H1 (cell line): ENCODE data around the gene MTM1. TPM values are rescaled to one million over a fixed set of nuclear protein-coding genes. Genes with fewer than 3 reads are reported as not detected.

ENCODE experiments used
- CTCF ChIA-PET: fragments of 300-600 bp; sonication (Branson Sonifier 250); formaldehyde crosslinking; loops from one replicate; lab custom pipeline; 2021; ENCODE audit not compliant: partially characterized antibody; lab: Charles Lee
- POLR2A ChIA-PET: fragments of 300-600 bp; sonication (Branson Sonifier 250); formaldehyde crosslinking; loops from one replicate; lab custom pipeline; 2021; ENCODE audit warnings: inconsistent platforms; ENCODE audit not compliant: partially characterized antibody; lab: Charles Lee
- DNase-seq, 2 experiments: peaks; one replicate each; pipeline versions ENCODE4 v3.0.0 to v3.0.0-alpha.2; 2010 to 2022; ENCODE audit warnings: low spot score in 2 of 2, low read depth in 1 of 2, mixed read lengths in 1 of 2
- FAIRE-seq: peaks from 2 replicates; lab custom pipeline; 2011; peaks lifted over from hg19 to GRCh38; lab: Jason Lieb, UNC
- H2AFZ ChIP-seq: 2 replicates; pipeline ENCODE4 v1.8.1; 2012; ENCODE audit warnings: low read length, inconsistent platforms
- H2AK5ac ChIP-seq: 2 replicates; pipeline ENCODE4 v1.6.1; 2013; ENCODE audit warnings: low read depth, low read length
- H2BK120ac ChIP-seq: replicated peaks from 2 replicates; pipeline ENCODE3; 2013; ENCODE audit warnings: low read depth, low read length, inconsistent platforms
- H2BK12ac ChIP-seq: 2 replicates; pipeline ENCODE4 v1.6.1; 2013; ENCODE audit warnings: low read depth, low read length
- H2BK15ac ChIP-seq: 2 replicates; pipeline ENCODE4 v1.6.1; 2013; ENCODE audit warnings: low read length
- H2BK20ac ChIP-seq: 2 replicates; pipeline ENCODE4 v1.6.1; 2013; ENCODE audit warnings: low read length
- H2BK5ac ChIP-seq: 2 replicates; pipeline ENCODE4 v1.6.1; 2013; ENCODE audit warnings: low read depth, low read length
- H3K14ac ChIP-seq: 2 replicates; pipeline ENCODE4 v1.6.1; 2013; ENCODE audit warnings: inconsistent platforms; ENCODE audit not compliant: insufficient read length
- H3K18ac ChIP-seq: 2 replicates; pipeline ENCODE4 v1.6.1; 2013; ENCODE audit warnings: low read length; ENCODE audit errors: extremely low read depth
- H3K23ac ChIP-seq: 2 replicates; pipeline ENCODE4 v1.6.1; 2013; ENCODE audit warnings: inconsistent platforms; ENCODE audit not compliant: insufficient read length
- H3K23me2 ChIP-seq: 2 replicates; pipeline ENCODE4 v1.6.1; 2013; ENCODE audit warnings: low read depth, low read length
- H3K27ac ChIP-seq: 2 replicates; pipeline ENCODE4 v1.6.1; 2011; ENCODE audit warnings: low read depth, low read length, inconsistent platforms
- H3K27me3 ChIP-seq, 4 experiments: replicated peaks in 1 of 4; 1 replicate in 1 of 4; 2 replicates in 3 of 4; pipeline versions ENCODE4 v1.6.1 to v1.8.1; 2011 to 2013; ENCODE audit warnings: low read length in 3 of 4, mild to moderate bottlenecking in 3 of 4, inconsistent platforms in 2 of 4, mixed read lengths in 2 of 4, moderate library complexity in 1 of 4; ENCODE audit not compliant: control insufficient read depth in 3 of 4, insufficient read depth in 3 of 4; ENCODE audit errors: extremely low read depth in 1 of 4
- H3K36me3 ChIP-seq, 4 experiments: 2 replicates each; pipeline versions ENCODE4 v1.6.1 to v1.8.1; 2011 to 2013; ENCODE audit warnings: mild to moderate bottlenecking in 4 of 4, low read length in 3 of 4, moderate library complexity in 2 of 4, control low read depth in 1 of 4, inconsistent platforms in 1 of 4; ENCODE audit not compliant: insufficient read depth in 4 of 4, control insufficient read depth in 2 of 4
- H3K4ac ChIP-seq: replicated peaks from 2 replicates; pipeline ENCODE3; 2013; ENCODE audit warnings: low read length, low read depth, mixed read lengths, inconsistent platforms; ENCODE audit not compliant: insufficient read length
- H3K4me1 ChIP-seq, 4 experiments: replicated peaks in 1 of 4; 1 replicate in 1 of 4; 2 replicates in 3 of 4; pipeline versions ENCODE4 v1.6.1 to v1.8.1; 2011 to 2013; ENCODE audit warnings: low read length in 3 of 4, inconsistent platforms in 2 of 4, mixed read lengths in 1 of 4; ENCODE audit not compliant: insufficient read depth in 4 of 4, control insufficient read depth in 3 of 4
- H3K4me2 ChIP-seq, 2 experiments: 2 replicates each; pipeline versions ENCODE4 v1.6.1 to v1.8.1; 2011 to 2013; ENCODE audit warnings: low read depth in 2 of 2, low read length in 2 of 2, control low read depth in 1 of 2, inconsistent platforms in 1 of 2, mild to moderate bottlenecking in 1 of 2; ENCODE audit not compliant: insufficient read depth in 1 of 2
- H3K4me3 ChIP-seq, 4 experiments: fragments of 200-600, 300-600 bp in 1 of 4; sonication (generic), shearing (Covaris generic), sonication (Bioruptor Twin) in 1 of 4; 2 replicates each; pipeline versions ENCODE4 v1.5.1 to v1.8.1; 2011 to 2016; ENCODE audit warnings: low read length in 4 of 4, low read depth in 3 of 4, control low read depth in 2 of 4, inconsistent platforms in 2 of 4, mild to moderate bottlenecking in 2 of 4, mixed read lengths in 1 of 4, moderate library complexity in 1 of 4; ENCODE audit not compliant: insufficient read depth in 2 of 4; ENCODE audit errors: extremely low read depth in 1 of 4
- H3K56ac ChIP-seq: replicated peaks from 2 replicates; pipeline ENCODE3; 2013; ENCODE audit warnings: low read depth, mild to moderate bottlenecking, mixed read lengths, low read length, inconsistent platforms; ENCODE audit not compliant: insufficient read length
- H3K79me1 ChIP-seq: 2 replicates; pipeline ENCODE4 v1.6.1; 2013; ENCODE audit warnings: low read depth, low read length, control low read depth
- H3K79me2 ChIP-seq, 2 experiments: 2 replicates each; pipeline versions ENCODE4 v1.6.1 to v1.8.1; 2012 to 2013; ENCODE audit warnings: low read length in 2 of 2, mild to moderate bottlenecking in 2 of 2, inconsistent platforms in 1 of 2; ENCODE audit not compliant: insufficient read depth in 2 of 2, control insufficient read depth in 1 of 2
- H3K9ac ChIP-seq, 4 experiments: replicated peaks in 1 of 4; 1 replicate in 1 of 4; 2 replicates in 3 of 4; pipeline versions ENCODE4 v1.6.1 to v1.8.1; 2011 to 2013; ENCODE audit warnings: low read depth in 3 of 4, low read length in 3 of 4, control low read depth in 2 of 4, mild to moderate bottlenecking in 2 of 4, moderate library complexity in 2 of 4, inconsistent platforms in 1 of 4; ENCODE audit errors: extremely low read depth in 1 of 4
- H3K9me3 ChIP-seq, 2 experiments: 2 replicates each; pipeline versions ENCODE4 v1.6.1 to v1.8.1; 2012 to 2013; ENCODE audit warnings: mild to moderate bottlenecking in 2 of 2, moderate library complexity in 2 of 2, control low read depth in 1 of 2, inconsistent platforms in 1 of 2, low read depth in 1 of 2, low read length in 1 of 2, mixed read lengths in 1 of 2; ENCODE audit not compliant: insufficient read depth in 2 of 2
- H4K20me1 ChIP-seq, 2 experiments: replicated peaks in 1 of 2; 2 replicates each; pipeline versions ENCODE3 to v1.8.1; 2011 to 2013; ENCODE audit warnings: inconsistent platforms in 2 of 2, low read length in 2 of 2, mild to moderate bottlenecking in 1 of 2; ENCODE audit not compliant: insufficient read depth in 2 of 2, control insufficient read depth in 1 of 2
- H4K5ac ChIP-seq: 2 replicates; pipeline ENCODE4 v1.6.1; 2013; ENCODE audit warnings: low read length, low read depth, mixed read lengths, inconsistent platforms; ENCODE audit not compliant: insufficient read length
- H4K8ac ChIP-seq: 2 replicates; pipeline ENCODE4 v1.8.0; 2013; ENCODE audit warnings: mild to moderate bottlenecking, moderate library complexity, low read length, inconsistent platforms; ENCODE audit not compliant: insufficient read depth; ENCODE audit errors: extremely low read depth
- H4K91ac ChIP-seq: replicated peaks from 2 replicates; pipeline ENCODE3; 2013; ENCODE audit warnings: low read length, mixed read lengths, inconsistent platforms; ENCODE audit not compliant: insufficient read length
- CEBPB ChIP-seq: IDR thresholded peaks from 2 replicates; pipeline ENCODE4 v1.6.1; 2012; ENCODE audit warnings: low read depth, low read length
- KDM1A ChIP-seq: fragments of 200-600, 300-600 bp; sonication (generic); IDR thresholded peaks from 2 replicates; pipeline ENCODE4 v1.7.1; 2016; ENCODE audit warnings: mild to moderate bottlenecking, low read length, borderline replicate concordance
- PHF8 ChIP-seq: fragments of 200-600 bp; sonication (generic); conservative IDR thresholded peaks from 2 replicates; pipeline ENCODE4 v1.7.1; 2012; ENCODE audit warnings: low read depth, mild to moderate bottlenecking, inconsistent platforms, low read length, moderate library complexity
- WGBS, 2 experiments: shearing (Covaris generic) in 1 of 2; methylation state at CpG; one replicate each; pipeline versions ENCODE4 v1.1.6 to v1.1.7; 2013 to 2015; ENCODE audit warnings: low lambda C conversion rate in 2 of 2, mixed read lengths in 2 of 2, inconsistent platforms in 1 of 2, low coverage in 1 of 2, missing lambda C conversion rate in 1 of 2; ENCODE audit not compliant: insufficient replicate concordance in 2 of 2, insufficient coverage in 1 of 2, insufficient read length in 1 of 2; ENCODE audit errors: extremely low coverage in 1 of 2, missing lambda C conversion rate in 1 of 2; 5-methylcytosine and 5-hydroxymethylcytosine counted together
- polyA plus RNA-seq, 7 experiments: library from polyadenylated mRNA; depleted of rRNA in 3 of 7; stranded (reverse) in 5 of 7; unstranded in 2 of 7; fragments of >200 nt in 5 of 7; fragments of 200-250 nt in 2 of 7; gene quantifications; 1 replicate in 5 of 7; 2 replicates in 1 of 7; 4 replicates in 1 of 7; pipeline versions ENCODE4 v1.2.1 to v1.2.3, GENCODE V29; 2011 to 2013; ENCODE audit warnings: missing spikeins in 2 of 7, mixed read lengths in 2 of 7
- total RNA-seq: library from RNA; stranded (reverse); fragmentation: NEBNext Ultra II Directional; extraction: Animal tissue kit (Norgen Biotek cat#: 25700); gene quantifications from 2 replicates; pipeline ENCODE4 v1.2.1, GENCODE V29; 2021

MTM1 gene
- total and polyA plus RNA-seq, 2 of the 8 experiments (the other 6 are each of a cell fraction or from before 2014, with no cell fraction given): 2.3 to 8.4 TPM

DNA sequence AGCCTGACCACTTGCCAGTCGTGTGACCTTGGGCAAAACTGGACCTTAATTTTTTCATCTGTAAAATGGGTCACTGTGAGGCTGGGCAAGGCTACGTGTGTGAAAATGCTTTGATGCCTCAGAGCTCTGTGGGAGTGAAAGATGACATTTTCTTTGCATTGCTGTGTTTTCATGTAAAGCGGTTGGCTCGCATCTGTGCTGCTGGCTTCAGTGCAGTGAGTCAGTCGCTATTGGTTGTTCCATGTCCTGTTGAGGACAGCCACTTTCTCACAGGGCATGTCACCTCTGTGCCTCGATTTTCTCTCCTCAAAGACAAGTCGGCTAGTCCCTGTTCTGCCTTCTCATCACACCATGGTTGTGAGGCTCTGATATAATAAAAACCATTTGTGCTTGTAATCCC, 129.2 kb downstream of the MTM1 start:
- Histone ChIP-seq H3K9me3 (no peaks in the 10 kb centered on the region), H4K91ac (no peak overlapping the region), H3K27me3 (no peaks in the 10 kb centered on the region), H3K23ac (no peak overlapping the region), H3K36me3 (no peaks in the 10 kb centered on the region; a peak in 1 of 8 replicates), H3K4me3 (no peak overlapping the region), H3K4me1 (peaks cover 0 to 2% (median 0%) of the 10 kb centered on the region in 4 experiments; a peak in 1 of 7 replicates), H3K79me1 (no peaks in the 10 kb centered on the region), H3K14ac (no peak overlapping the region), H3K27ac (no peak overlapping the region), H4K5ac (no peak overlapping the region), H2BK12ac (no peak overlapping the region), H3K4me2 (no peak overlapping the region), H3K18ac (no peak overlapping the region), H2BK15ac (no peak overlapping the region), H2AFZ (no peak overlapping the region), H3K79me2 (peaks cover 0 to 3% of the 10 kb centered on the region in 2 experiments; a peak in 2 of 4 replicates), H3K56ac (no peak overlapping the region), H2BK5ac (no peak overlapping the region), H3K23me2 (no peaks in the 10 kb centered on the region; the same call in 1 of the 2 replicates), H2BK120ac (no peak overlapping the region), H3K9ac (no peak overlapping the region), H3K4ac (no peak overlapping the region), H2AK5ac (no peak overlapping the region), H4K20me1 (no peaks in the 10 kb centered on the region), H2BK20ac (no peak overlapping the region), H4K8ac (no peak overlapping the region)
- ChIA-PET CTCF (interaction anchor here (1.2 kb wide), 1 partner anchor 18 kb away, joined by 3 read pairs; no protein-coding TSS in a partner anchor), POLR2A (no interaction called here)
- FAIRE-seq (no peak), DNase-seq (no peak)
- 83% methylated on average over 7 of the region's 7 CpGs; no CpG with 5 or more reads in 1 of the 2 experiments for WGBS, 2 experiments
- TF ChIP-seq CEBPB (no peak), PHF8 (no peak), KDM1A (no peak)
